HG03521 (cell line): ENCODE results near the gene SPATA3.

Experiments used
- ATAC-seq: cut with Tn5 transposase; IDR thresholded peaks from one replicate; pipeline ENCODE4 v1.9.1; 2021; ENCODE audit warnings: mild to moderate bottlenecking, moderate library complexity; ENCODE audit not compliant: unreplicated experiment

The SPATA3 gene

DNA sequence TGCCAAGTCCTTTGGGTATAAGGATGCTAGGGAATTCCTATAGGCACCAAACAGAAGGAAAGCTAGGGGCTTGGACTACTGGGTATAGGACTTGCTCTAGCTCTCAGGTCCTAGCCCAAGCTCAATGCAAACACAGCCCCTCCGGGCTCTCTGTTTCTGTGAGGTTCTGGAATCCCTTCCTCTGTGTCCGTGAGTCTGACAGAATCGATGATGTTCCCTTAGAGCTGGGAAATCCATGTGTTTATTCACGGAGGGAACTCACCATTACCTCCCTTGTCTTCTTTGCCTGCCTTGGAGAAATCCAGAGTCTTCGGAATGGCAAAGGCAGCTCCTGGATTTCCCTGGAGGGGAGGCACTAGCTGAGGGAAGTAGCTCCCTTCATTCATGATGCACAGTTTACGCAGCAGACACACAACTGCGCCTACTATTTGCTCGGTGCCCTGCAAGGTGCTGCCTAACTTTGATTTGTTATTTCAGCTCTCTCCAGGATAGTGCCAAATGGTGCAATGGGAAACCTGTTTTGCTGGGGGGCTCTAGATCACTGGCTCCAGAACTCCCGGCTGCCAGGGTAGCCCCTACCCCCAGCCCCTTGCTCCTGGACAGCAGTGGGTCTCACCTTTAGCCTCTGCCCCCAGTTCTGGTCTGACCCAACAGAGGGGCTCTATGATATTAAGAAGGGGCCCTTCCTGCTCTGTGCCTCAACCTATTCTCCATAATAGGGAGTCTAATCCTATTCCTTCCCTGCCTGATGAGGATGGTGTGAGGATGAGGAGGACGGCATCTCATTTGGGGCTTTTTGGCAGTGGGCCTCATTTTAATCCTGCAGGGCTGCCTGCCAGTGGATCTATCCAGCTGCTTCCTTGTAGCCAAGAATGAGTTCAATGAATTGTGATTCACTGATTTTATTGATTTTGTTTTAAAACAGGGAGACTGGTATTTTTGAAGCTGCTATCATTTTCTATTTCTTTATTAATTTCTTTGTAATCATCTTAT, 52.3 kb downstream of the SPATA3 start:
- no peak for ATAC-seq

DNA sequence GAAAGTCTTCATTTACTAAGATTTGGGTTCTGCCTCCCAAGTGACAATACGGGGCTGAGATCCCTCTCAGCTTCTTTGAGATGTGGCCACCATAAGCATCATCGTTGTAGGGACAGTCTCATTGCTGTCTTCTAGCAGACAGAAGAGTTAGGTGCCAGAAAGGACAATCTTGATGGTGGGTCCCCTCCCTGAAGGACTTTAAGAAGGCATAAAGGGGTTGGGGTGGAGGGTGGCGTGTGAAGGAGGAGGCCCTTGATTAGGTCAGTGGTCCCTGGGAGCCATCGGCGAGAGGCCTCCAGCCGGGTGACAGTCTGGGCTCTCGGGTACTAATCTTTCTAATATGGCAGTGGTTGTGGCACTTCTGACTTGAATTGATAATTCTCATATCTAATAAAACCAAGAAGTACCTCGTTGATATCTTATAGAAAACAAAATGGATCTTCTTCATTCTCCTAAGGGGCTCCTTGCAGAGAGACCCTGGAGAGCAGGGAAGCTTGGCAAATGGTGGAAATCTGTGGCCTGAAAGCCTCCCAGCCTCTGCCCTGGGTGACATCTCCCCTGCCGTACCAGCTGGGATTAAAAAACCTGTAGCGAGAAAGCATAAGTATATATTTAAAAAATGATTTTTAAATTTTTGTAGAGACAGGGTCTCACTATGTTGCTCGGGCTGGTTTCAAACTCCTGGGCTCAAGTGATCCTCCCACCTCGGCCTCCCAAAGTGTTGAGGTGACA, 53.5 kb downstream of the SPATA3 start:
- ATAC-seq: no peak

DNA sequence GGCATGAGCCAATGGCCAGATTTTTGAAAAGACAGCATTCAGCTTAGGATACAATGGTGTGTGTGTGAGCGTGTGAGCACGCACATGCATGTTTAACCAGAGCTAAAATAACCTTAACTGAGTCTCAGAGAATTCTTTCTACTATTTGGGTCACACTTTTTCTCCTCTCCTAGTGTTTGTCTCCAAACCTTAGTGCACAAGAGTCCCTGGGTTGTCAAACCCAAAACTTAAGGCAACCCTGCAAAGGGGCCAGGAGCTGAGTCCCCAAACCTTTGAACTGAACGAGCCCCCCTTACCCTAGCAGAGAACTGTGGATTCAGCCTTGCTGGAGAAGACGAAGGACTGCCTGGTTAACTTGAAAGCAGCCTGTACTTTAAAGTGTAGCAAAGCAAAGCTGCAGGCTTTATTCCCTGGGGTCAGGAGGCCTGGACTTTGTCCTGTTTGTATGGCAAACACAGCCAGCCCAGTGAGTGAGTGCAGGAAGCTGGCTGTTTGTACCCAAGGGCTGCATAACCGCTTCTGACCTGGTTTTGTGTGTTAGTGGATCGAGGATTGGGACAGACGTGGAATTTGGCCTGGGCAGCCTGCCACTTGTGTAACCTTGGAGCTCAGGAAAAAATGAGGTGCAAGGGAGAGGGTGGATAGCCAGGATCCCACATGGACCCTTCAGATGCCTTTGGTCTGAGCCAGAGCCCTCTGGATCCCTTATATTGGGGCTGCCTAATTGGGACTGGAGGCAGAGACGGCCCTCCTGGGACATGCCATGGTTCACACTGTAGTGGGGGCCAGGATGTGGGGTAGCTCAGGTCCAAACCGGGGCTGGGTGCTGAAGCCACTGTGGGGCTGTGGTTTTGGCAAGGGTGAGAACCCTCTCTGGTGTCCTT, 54.3 kb downstream of the SPATA3 start:
- no peak for ATAC-seq

DNA sequence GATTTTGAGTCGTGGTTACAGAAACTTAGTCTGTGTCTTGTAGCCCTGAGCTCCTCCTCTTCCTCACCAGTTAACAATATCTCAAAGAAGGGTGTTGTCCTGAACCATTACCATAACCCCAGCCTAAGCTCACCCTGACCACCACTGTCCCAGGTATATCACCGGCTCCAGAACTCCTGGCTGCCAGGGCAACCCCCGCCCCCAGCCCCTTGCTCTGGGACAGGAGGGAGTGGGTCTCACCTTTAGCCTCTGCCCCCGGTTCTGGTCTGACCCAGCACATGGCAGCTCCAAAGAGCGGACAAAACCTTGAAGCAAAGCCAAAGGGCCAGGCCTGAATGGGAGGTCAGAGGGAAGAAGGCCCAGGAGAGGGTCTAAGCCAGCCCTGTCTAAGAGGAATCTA, 55.2 kb downstream of the SPATA3 start:
- ATAC-seq: no peak

DNA sequence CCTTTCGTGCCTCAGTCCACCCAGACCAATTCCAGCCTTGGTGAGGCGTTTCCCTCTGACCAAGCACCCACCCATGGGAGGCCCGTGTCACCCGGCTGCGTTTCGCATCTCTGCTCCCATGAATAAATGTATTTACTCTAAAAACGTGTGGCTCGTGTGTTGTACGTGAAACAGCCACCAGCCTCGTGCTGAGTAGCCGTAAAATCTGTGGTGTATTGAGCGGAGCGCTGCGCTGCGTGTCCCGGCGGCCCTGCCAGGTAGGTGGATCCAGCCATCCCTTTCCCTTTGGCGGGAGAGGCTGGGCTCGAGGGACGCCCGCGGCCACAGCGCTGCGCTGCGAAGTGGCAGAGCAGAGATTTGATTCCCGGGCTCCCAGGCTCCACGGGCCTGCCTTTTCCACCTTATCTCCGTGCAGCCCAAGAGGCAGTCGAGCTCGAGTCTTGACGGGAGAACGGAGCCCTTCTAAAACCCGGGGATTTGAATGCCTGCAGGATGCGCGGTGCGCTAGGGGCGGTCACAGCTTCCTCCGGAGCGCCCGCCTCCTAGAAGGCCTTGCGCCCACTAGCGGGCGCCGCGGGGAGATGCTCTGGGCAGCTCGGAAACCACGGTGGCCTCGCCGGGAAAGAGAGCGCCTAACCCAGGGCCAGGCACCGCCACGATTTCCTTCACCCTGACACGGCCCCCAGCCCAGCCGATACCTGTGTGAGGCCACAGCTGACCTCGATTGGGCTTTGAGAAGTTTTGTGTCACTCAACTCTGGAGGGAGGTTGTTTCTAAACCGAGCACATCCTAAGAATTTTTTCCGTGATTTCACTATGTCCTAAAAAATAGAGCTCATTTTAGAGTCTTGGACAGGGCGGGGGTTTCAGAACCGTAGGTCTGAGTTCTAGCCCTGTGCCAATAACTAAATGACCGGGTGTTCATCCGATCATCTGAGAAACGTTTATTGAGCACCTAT, 56.9 kb downstream of the SPATA3 start:
- ATAC-seq: peak; percentile 43

DNA sequence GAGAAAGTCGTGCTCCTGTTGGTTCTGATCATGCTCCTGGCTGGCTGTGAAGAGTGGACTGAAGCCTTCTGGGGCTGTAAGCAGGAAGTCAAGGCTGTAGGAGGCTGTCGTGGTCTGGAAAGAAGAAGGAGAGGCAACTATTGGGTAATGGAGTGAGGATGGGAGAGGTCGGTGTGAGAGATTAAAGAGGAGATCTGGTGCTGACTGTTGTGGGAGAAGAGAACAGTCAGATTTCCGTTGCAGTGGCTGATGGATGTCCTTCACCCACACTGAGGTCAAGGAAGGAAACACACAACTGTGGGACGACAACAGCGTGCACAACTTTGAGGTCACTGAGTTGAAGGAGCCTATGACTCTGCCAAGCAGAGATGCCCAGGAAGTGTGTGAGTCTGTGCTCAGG, 57.9 kb downstream of the SPATA3 start:
- no peak for ATAC-seq

DNA sequence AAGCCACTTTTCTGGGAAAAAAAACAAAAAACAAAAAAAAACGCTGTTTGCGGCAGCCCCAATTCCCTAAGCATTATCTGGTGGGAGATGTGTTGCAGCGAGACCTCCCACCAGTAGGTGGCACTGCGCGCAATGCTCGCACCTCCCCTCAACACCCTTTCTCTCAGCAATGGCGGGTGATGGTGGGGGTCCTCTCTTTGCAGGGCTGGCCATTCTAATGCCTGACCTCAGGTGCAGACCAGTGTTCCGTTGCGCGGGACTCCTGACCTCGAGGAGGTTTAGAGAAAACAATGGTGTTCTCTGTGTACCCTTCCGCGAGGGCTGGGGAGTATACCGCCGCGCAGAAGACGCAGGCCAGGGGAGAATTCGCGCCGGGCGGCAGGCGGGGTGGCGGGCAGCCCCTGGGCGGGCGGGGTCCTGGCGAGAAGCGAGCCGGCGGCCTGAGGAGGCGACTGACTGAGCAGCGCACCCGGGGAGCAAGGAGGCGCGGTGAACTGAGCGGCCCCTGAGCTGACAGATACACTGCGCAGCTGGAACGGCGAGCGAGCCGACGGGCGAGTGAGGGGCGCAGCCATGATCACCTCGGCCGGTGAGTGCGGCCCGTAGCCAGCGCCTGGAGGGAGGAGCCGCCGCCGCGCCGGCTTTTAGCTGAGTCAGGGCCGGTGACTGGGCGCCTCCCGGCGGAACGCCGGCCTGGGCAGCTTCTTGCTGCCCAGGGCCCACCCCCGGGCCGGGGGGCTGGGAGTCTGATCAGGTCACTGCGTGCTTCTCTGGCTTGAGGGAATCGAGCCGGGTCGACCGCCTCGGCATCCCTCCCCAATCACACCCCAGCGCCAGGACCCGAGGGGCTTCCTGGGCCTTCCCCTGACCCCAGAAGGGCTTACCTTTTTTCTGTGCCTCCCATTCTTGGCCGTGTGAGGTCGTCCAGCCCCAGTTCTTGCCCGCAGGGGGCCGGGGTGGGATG, 60.8 kb downstream of the SPATA3 start, which contains the start of gene PSMD1:
Gene PSMD1, plus strand, starts transcription at position 415 of the 964 bp plus-strand sequence. Its CDS starts 159 bp downstream, at position 574.
- ATAC-seq: peak; percentile 67

DNA sequence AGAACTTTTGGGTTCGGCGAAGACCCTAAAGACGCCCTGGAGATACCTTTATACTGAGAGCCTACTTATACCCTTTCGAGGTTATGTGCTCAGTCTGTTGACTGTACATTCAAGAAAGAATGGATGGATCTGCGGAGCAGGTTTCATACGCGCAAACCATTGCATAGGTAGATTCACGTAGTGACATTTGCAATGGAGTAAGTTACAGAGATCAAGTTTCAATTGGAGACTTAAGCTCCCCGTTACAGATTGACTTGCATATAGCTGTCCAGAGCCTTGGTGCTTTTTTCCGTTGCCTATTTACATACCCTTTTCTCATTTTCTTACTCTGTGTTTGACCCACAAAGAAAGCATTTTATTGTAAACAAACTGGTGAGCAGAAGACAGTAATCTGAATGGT, 61.7 kb downstream of the SPATA3 start:
- ATAC-seq: no peak
